ENCODE results near the gene CNR1. TPM values are rescaled to one million over a fixed set of nuclear protein-coding genes. Genes with fewer than 3 reads are reported as not detected.

CNR1 gene
- total and polyA plus RNA-seq, 10 donors: 1.7 to 5.7 (median 2.9) TPM

DNA sequence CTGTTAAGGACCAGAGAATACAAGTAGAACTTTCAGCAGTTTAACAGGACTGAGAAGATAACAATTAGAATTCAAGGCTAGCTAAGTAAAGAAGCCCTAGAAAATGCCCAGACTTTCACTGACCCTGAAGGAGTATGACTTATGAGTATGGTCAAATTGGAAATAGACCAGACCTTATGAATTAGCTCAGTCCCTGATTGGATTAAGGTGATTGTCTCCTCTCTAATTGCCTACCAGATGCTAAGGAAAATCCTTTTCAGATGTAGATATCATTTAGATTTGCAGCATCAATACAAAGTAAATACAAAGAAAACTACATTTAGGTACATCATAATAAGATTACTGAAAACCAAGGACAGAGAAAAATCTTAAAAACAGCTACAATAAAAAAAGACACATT lies 58.9 kb downstream of the CNR1 start:
- Histone ChIP-seq H3K4me1 (no peaks in the 10 kb centered on the region), H3K27ac (no peak overlapping the region), H3K27me3 (replicated peaks in 1 of 7) (peaks cover 0 to 4% (median 0%) of the 10 kb centered on the region in 7 donors), H3K9me3 (no peaks in the 10 kb centered on the region), H3K36me3 (no peaks in the 10 kb centered on the region), H3K4me3 (no peak overlapping the region)
- DNase-seq: no peak
- intact Hi-C loops (cut with DNase I; ENCODE audit: low total_unique reads): no loop called here
- TF ChIP-seq POLR2A (IDR thresholded peaks at IDR 0.05) (no peak), POLR2AphosphoS5 (IDR thresholded peaks at IDR 0.05) (no peak), CTCF (IDR thresholded peaks at IDR 0.05 in 8 of 11, conservative IDR thresholded peaks at IDR 0.05 in 3 of 11) (no peak)

GRCh38 chr6:88105741-88106340 lies 60.3 kb downstream of the CNR1 start:
- TF ChIP-seq POLR2AphosphoS5 (IDR thresholded peaks at IDR 0.05): no peak
- no peak for TF ChIP-seq POLR2A (IDR thresholded peaks at IDR 0.05)
- no peak for TF ChIP-seq CTCF (IDR thresholded peaks at IDR 0.05 in 8 of 11, conservative IDR thresholded peaks at IDR 0.05 in 3 of 11)
- H3K36me3 ChIP-seq: no peaks in the 10 kb centered on the region
- H3K9me3 ChIP-seq: no peaks in the 10 kb centered on the region
- H3K27me3 ChIP-seq (replicated peaks in 1 of 7): no peaks in the 10 kb centered on the region
- H3K4me3 ChIP-seq: no peak overlapping the region
- intact Hi-C loops (cut with DNase I; ENCODE audit: low total_unique reads): no loop called here
- DNase-seq: no peak
- no peaks in the 10 kb centered on the region for H3K4me1 ChIP-seq
- WGBS, 5 donors: 78 to 88% (median 84%) methylated on average over 7 of the region's 7 CpGs
- no peak overlapping the region for H3K27ac ChIP-seq

Other genes starting within 250 kb of the CNR1 start
- gene SPACA1, start 118.5 kb downstream of the CNR1 start, total RNA-seq: not detected
- gene SPACA1, start 118.5 kb downstream of the CNR1 start, polyA plus RNA-seq: not detected